Astrocyte (in vitro differentiated cells and primary cell): ENCODE measurements around the gene TRPM3. TPM values are rescaled to one million over a fixed set of nuclear protein-coding genes. Genes with fewer than 3 reads are reported as not detected.

Source experiments
- DNase-seq: peaks from one replicate; pipeline ENCODE4 v3.0.0-alpha.2; 2010; ENCODE audit warnings: low read depth
- FAIRE-seq: peaks from 2 replicates; lab custom pipeline; 2011; peaks lifted over from hg19 to GRCh38; lab: Jason Lieb, UNC
- H2AFZ ChIP-seq: 2 replicates; pipeline ENCODE4 v1.6.0; 2012; ENCODE audit warnings: low read depth, low read length, inconsistent platforms
- H3K27ac ChIP-seq: 2 replicates; pipeline ENCODE4 v1.5.1; 2011; ENCODE audit warnings: low read depth, low read length, inconsistent platforms
- H3K27me3 ChIP-seq: 2 replicates; pipeline ENCODE4 v1.6.0; 2011; ENCODE audit warnings: low read length, inconsistent platforms; ENCODE audit not compliant: insufficient read depth
- H3K36me3 ChIP-seq: 2 replicates; pipeline ENCODE4 v1.5.1; 2011; ENCODE audit warnings: low read length, inconsistent platforms; ENCODE audit not compliant: insufficient read depth
- H3K4me1 ChIP-seq: 2 replicates; pipeline ENCODE4 v1.5.1; 2011; ENCODE audit warnings: low read length, inconsistent platforms; ENCODE audit not compliant: insufficient read depth
- H3K4me2 ChIP-seq: 2 replicates; pipeline ENCODE4 v1.6.0; 2012; ENCODE audit warnings: low read length, inconsistent platforms
- H3K4me3 ChIP-seq: 2 replicates; pipeline ENCODE4 v1.5.1; 2011; ENCODE audit warnings: low read depth, mild to moderate bottlenecking, low read length, inconsistent platforms; ENCODE audit not compliant: insufficient read depth
- H3K79me2 ChIP-seq: 2 replicates; pipeline ENCODE4 v1.6.0; 2012; ENCODE audit warnings: mild to moderate bottlenecking, low read length, inconsistent platforms; ENCODE audit not compliant: insufficient read depth
- H3K9ac ChIP-seq: 2 replicates; pipeline ENCODE4 v1.6.0; 2012; ENCODE audit warnings: mild to moderate bottlenecking, low read length, inconsistent platforms
- H3K9me3 ChIP-seq: 2 replicates; pipeline ENCODE4 v1.5.1; 2012; ENCODE audit warnings: low read depth, mild to moderate bottlenecking, low read length, inconsistent platforms; ENCODE audit not compliant: insufficient read depth
- H4K20me1 ChIP-seq: 2 replicates; pipeline ENCODE4 v1.6.0; 2012; ENCODE audit warnings: low read length, inconsistent platforms; ENCODE audit not compliant: insufficient read depth
- H3K27ac Mint-ChIP-seq: one replicate; pipeline ENCODE4 v1.8.0; 2021; ENCODE audit warnings: mild to moderate bottlenecking, mixed read lengths; ENCODE audit not compliant: unreplicated experiment
- H3K27me3 Mint-ChIP-seq: one replicate; pipeline ENCODE4 v1.8.0; 2021; ENCODE audit warnings: low read depth, mixed read lengths; ENCODE audit not compliant: unreplicated experiment
- H3K36me3 Mint-ChIP-seq: one replicate; pipeline ENCODE4 v1.8.0; 2021; ENCODE audit warnings: low read depth, mixed read lengths; ENCODE audit not compliant: unreplicated experiment
- H3K4me1 Mint-ChIP-seq: one replicate; pipeline ENCODE4 v1.8.0; 2021; ENCODE audit warnings: low read depth, mixed read lengths; ENCODE audit not compliant: unreplicated experiment
- H3K4me3 Mint-ChIP-seq: one replicate; pipeline ENCODE4 v1.8.0; 2021; ENCODE audit warnings: mild to moderate bottlenecking, moderate library complexity, mixed read lengths; ENCODE audit not compliant: unreplicated experiment
- H3K9me3 Mint-ChIP-seq: one replicate; pipeline ENCODE4 v1.8.0; 2021; ENCODE audit warnings: mild to moderate bottlenecking, mixed read lengths; ENCODE audit not compliant: unreplicated experiment
- CTCF ChIP-seq: IDR thresholded peaks from 2 replicates; pipeline ENCODE4 v1.5.1; 2011; ENCODE audit warnings: low read depth, mild to moderate bottlenecking, inconsistent platforms, low read length, moderate library complexity; ENCODE audit not compliant: insufficient read depth
- EZH2 ChIP-seq: IDR thresholded peaks from 2 replicates; pipeline ENCODE4 v1.6.1; 2012; ENCODE audit warnings: mild to moderate bottlenecking, low read length, inconsistent platforms; ENCODE audit not compliant: insufficient read depth
- total RNA-seq: library from RNA; stranded (reverse); gene quantifications from 2 replicates; pipeline ENCODE4 v1.2.1, GENCODE V29; 2021

The TRPM3 gene
- total RNA-seq, 1 donor from 2014 or later: 0.14 TPM

- Histone ChIP-seq H3K36me3 (no peaks in the 10 kb centered on the region), H2AFZ (no peak overlapping the region), H3K4me3 (no peak overlapping the region), H3K4me2 (no peak overlapping the region), H3K27me3 (no peaks in the 10 kb centered on the region), H4K20me1 (no peaks in the 10 kb centered on the region), H3K27ac (no peak overlapping the region), H3K79me2 (no peaks in the 10 kb centered on the region), H3K4me1 (no peaks in the 10 kb centered on the region), H3K9ac (no peak overlapping the region), H3K9me3 (no peaks in the 10 kb centered on the region)
- Mint-ChIP-seq H3K9me3 (no peaks in the 10 kb centered on the region), H3K4me3 (no peak overlapping the region), H3K27me3 (no peaks in the 10 kb centered on the region), H3K27ac (no peak overlapping the region), H3K4me1 (peaks cover 1% of the 10 kb centered on the region), H3K36me3 (no peaks in the 10 kb centered on the region)
- DNase-seq: no peak
- FAIRE-seq: no peak
- TF ChIP-seq CTCF (no peak), EZH2 (no peak)
These were observed 23.8 kb upstream of the TRPM3 start for GRCh38 chr9:71145179-71145578.

- no peaks in the 10 kb centered on the region for H3K79me2 ChIP-seq
- H3K4me2 ChIP-seq: no peak overlapping the region
- no peaks in the 10 kb centered on the region for H3K4me1 ChIP-seq
- H3K9me3 ChIP-seq: no peaks in the 10 kb centered on the region
- H3K36me3 Mint-ChIP-seq: no peaks in the 10 kb centered on the region
- FAIRE-seq (no peak), DNase-seq (no peak)
- no peak overlapping the region for H3K9ac ChIP-seq
- no peaks in the 10 kb centered on the region for H3K27me3 Mint-ChIP-seq
- H4K20me1 ChIP-seq: no peaks in the 10 kb centered on the region
- no peaks in the 10 kb centered on the region for H3K9me3 Mint-ChIP-seq
- H3K27ac ChIP-seq: no peak overlapping the region
- no peak overlapping the region for H2AFZ ChIP-seq
- H3K4me3 ChIP-seq: no peak overlapping the region
- H3K27ac Mint-ChIP-seq: no peak overlapping the region
- H3K27me3 ChIP-seq: no peaks in the 10 kb centered on the region
- no peaks in the 10 kb centered on the region for H3K36me3 ChIP-seq
- peaks cover 1% of the 10 kb centered on the region for H3K4me1 Mint-ChIP-seq
- TF ChIP-seq EZH2 (no peak), CTCF (no peak)
- H3K4me3 Mint-ChIP-seq: no peak overlapping the region
These were observed 23.1 kb upstream of the TRPM3 start for GRCh38 chr9:71144495-71144894.

- TF ChIP-seq CTCF (no peak), EZH2 (no peak)
- H3K9me3 Mint-ChIP-seq: no peaks in the 10 kb centered on the region
- DNase-seq (no peak), FAIRE-seq (no peak)
- Histone ChIP-seq H2AFZ (no peak overlapping the region), H3K4me1 (no peaks in the 10 kb centered on the region), H3K27me3 (no peaks in the 10 kb centered on the region), H3K79me2 (no peaks in the 10 kb centered on the region), H3K36me3 (no peaks in the 10 kb centered on the region), H3K27ac (no peak overlapping the region), H3K4me2 (no peak overlapping the region), H4K20me1 (no peaks in the 10 kb centered on the region), H3K9ac (no peak overlapping the region), H3K9me3 (no peaks in the 10 kb centered on the region), H3K4me3 (no peak overlapping the region)
- no peak overlapping the region for H3K4me3 Mint-ChIP-seq
- H3K4me1 Mint-ChIP-seq: no peaks in the 10 kb centered on the region
- H3K36me3 Mint-ChIP-seq: no peaks in the 10 kb centered on the region
- no peaks in the 10 kb centered on the region for H3K27me3 Mint-ChIP-seq
- no peak overlapping the region for H3K27ac Mint-ChIP-seq
These were observed 15.3 kb upstream of the TRPM3 start for GRCh38 chr9:71136696-71137095.
